ENCODE data around the gene SVIL.
A peak's percentile ranks its signal among the peaks of the same experiment; 100 is the strongest.
"Not testable (repeated sequence)": the region's sequence is repeated elsewhere in the genome, so short reads cannot be mapped to it uniquely, and the experiment has no call there.

Gene SVIL

DNA sequence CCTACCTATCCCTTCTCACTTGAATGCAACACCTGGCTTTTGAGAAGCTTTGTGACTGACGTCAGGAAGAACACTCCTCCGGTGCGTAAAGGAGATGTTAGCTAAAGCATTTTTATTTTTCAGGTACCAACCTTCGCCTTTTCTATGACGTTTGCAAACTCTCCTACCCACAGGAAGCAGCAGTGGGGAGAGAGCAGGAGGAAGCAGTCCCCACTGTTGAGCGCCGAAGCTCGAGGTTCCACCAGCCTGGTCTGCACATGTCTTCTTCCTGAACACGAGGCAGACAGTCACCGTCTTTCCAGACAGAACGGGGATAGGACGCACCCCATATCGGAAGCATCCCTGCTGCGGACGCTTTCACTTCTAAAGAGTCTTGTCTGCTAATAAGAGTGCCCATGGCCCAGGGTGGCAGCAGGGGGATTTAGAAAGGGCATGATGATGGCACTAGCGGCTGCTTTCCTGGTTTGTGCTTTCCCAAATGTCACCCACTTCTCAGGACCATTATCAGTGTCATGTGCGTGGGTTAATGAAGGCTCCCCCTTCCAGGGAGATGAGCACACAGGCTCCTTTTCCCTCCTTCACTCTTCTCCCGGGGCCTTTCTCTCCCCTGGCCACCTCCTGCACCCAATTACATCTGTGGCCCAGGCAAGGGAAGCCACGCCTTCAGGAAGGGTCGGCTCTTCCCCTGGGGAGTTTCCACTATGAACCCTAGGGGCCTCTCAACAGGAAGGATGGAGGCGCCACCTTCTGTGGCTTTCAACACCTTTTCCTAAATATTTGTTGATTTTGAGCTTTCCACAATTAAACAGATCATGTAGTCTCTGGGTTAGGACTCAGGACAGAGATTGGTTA is 147.5 kb downstream of the SVIL start:
- not testable (repeated sequence) for DNase-seq (ENCODE audit: low read depth)

DNA sequence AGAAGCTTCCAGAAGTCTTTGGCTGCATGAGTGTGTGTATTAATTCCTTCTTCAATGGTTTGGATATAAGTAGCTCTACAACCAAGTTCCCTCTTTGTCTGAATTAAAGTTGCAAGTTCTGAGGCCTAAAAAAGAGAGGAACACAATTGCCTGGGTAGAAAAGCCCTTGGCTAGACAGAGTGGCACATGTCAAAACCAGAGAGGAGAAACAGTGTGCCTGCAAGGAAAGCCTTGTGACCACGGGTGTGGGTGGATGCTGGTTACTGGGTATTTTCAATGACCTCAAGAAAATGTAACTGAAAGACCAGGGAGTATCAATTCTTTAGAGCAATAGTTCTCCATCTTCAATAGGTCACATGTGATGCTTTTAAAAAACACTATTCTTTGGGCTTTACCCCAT is 148.3 kb downstream of the SVIL start:
- no peak for DNase-seq (ENCODE audit: low read depth)

DNA sequence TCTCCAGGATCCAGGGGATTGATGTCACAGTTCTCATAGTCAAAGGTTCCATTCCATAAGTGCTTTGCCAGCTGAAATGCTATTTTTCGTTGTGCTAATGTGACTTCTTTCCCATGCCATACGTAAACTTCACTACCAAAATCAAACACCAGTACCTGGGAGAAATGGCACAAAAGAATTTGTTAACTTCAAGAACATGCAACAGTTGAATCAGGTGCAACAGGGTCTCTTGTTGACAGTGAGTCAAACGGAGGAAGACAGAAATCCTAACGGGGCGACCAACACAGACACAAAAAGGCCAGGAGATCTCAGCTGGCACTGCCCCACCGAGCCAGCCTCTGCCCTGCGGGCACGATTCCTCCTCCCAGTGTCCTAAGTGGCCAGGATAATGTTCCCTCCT is 150.1 kb downstream of the SVIL start:
- not testable (repeated sequence) for DNase-seq (ENCODE audit: low read depth)

DNA sequence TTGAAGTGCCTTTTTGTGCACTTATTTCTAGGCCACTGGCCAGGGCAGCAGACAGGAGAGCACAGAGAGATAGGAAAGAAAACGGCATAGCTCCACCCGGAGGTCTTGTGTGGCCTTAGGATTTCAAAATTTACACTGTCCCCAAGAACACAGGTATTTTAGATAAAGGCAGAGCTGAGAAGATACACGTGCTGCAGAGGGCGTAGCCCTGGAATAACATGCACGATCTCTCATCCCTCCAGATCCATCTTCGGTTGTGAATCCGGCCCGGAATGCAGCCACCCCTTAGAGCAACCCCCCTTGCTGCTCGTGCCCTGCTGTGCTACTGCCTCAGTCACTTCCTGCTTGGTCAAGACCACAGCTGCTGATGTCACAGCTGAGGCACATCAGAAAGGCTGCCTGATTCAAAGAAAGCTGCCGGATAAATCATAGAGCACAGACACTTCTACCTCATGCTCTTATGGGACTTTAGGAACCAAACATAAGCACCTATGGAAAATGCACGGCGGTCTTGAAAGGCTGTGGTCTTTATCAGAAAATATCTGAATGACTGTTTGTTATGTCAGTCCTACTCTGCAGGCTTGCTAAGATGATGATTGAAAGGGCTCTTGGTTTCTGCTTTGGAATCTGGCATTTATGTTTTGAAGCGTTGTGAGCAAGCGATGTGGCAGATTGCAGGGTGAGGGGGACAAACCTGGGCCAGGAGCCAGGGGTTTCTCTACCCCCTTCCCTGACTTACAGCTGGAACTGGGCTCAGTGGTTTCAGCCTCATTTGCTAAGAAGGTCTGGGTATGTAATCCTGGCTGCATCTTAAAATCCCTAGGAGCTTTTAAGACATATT is 152.0 kb downstream of the SVIL start:
- DNase-seq (ENCODE audit: low read depth) = no peak

GRCh38 chr10:29481906-29482440 is 152.8 kb downstream of the SVIL start:
- DNase-seq (ENCODE audit: low read depth) = no peak

- DNase-seq (ENCODE audit: low read depth) = no peak
These were observed 154.5 kb downstream of the SVIL start for GRCh38 chr10:29479981-29480954.

DNA sequence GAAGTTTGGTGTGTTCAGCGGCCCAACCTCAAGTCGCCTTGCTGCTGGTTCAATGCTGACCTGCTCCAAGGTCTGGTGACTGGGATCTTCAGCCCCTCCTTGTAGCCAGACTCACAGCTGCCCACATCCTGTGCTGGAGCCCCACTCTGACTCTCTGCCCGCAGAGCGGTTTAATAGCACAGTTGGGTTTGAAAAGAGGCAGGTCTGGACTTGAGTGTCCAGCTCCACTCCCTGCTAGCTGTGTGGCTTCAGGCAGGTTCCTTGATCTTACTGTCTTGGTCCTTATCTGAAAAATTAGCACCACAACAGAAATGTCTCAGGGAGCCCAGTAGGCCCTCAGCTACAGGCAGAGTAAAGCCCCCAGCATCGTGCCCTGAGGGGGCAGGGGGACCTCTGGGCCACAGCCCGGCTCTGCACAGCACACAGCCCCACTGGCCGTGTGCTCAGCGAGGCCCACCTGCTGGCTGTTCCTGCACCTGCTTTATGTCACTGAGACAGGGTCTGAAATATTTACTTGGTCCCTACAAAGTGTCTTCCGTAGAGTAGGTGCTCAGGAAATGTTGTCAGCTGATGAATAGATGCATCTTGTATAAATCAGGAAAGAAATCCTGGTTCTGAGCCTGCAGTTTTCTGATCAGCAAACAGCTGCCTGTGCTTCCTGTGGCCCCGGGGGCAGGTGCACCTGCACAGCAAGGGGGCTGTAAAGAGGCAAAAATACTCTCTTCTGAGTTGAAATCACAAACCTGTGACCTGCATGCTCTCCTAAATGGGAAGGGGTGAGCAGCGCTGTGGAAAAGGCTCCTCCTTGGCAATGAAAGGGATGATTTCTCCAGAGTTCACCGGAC is 155.5 kb downstream of the SVIL start:
- no peak for DNase-seq (ENCODE audit: low read depth)

GRCh38 chr10:29473406-29474100 is 161.2 kb downstream of the SVIL start:
- no peak for DNase-seq (ENCODE audit: low read depth)

GRCh38 chr10:29473087-29473356 is 161.7 kb downstream of the SVIL start:
- DNase-seq (ENCODE audit: low read depth) = no peak

DNA sequence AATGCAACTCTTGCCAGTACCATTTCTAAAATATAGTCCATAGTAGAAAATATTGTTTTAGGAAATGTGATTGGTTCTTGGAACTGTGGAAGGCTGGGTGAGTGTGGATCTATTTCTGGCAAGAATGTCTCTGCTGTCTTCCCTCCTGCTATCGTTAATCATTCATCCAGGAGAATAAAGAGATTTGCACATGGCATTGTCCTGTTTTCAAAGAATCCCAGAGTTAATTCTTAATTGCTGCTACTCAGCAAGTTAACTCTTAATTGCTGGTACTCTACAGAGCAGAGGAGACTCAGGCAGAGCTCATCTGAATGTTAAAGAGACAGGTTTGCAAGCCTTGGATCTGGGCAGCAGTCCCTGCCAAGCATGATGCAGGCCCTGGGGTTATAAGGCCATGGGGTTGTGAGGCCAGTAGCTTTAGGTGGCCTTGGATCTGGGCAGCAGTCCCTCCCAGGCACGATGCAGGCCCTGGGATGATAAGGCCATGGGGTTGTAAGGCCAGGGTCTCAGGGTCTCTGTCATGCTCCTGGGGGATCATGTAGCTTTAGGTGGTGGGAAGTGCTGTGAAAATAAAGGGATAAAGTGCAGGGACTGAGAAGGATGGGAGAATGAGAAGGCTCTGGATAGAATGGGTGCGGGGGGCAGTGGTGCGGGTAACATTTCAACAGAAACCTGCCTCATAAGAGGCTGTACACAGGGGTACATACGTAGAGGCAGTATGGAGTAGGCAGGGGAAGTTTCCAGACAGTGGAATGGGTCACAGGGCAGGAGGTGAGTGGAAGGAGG is 162.3 kb downstream of the SVIL start:
- DNase-seq (ENCODE audit: low read depth) = no peak

DNA sequence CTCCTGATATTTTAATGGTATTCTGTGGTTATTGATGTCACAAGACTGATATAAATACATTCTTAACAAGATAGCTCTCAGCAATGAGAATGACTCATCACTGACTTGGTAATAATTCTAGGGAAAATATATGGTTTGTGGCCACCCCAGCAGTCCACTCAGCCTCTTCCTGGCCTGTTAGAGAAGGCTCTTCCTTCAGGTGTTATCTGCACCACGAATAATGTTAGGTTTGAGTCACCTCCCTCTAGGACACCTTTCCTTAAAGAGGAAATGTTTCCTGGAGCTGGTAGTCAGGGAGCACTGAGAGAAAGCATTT is 163.3 kb downstream of the SVIL start:
- peak; percentile 57 for DNase-seq (ENCODE audit: low read depth)

DNA sequence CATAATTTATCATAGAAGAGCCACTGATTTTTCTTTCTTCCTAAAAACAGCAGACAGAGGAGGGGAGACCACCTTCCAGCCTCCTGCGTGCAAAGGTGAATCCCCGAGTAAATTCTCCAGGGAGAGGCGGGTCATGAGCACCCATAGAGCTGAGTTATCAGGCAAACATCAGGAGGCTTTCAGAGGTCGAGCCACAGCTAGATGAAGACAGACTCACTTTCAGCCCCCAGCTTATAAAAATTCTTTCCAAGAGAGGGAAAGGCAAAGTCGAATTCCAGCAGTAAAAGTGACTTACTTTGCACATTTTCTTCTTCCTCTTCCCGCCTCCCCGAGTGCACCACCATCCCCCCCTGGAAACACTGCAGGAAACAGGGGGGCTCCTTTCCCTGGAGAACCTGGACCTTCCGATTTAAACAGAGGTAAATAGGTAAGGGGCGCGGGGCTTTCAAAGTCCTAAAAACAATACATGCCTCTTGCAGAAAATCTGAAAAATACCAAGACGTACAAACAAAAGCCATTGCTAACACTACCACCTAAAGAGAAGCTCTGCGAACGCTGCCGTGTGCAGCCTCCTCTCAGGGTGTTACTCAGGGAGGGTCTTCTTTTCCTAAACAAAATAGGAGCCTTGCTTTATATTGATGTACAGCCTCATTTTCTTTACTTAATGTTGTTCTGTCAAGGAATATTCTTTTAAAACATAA is 163.8 kb downstream of the SVIL start:
- no peak for DNase-seq (ENCODE audit: low read depth)

GRCh38 chr10:29470355-29470705 is 164.4 kb downstream of the SVIL start:
- DNase-seq (ENCODE audit: low read depth) = no peak

GRCh38 chr10:29469481-29470354 is 165.1 kb downstream of the SVIL start:
- DNase-seq (ENCODE audit: low read depth) = no peak

GRCh38 chr10:29465384-29465783 is 169.4 kb downstream of the SVIL start:
- no peak for DNase-seq (ENCODE audit: low read depth)

GRCh38 chr10:29464671-29465171 is 170.1 kb downstream of the SVIL start:
- DNase-seq (ENCODE audit: low read depth) = not testable (repeated sequence)

DNA sequence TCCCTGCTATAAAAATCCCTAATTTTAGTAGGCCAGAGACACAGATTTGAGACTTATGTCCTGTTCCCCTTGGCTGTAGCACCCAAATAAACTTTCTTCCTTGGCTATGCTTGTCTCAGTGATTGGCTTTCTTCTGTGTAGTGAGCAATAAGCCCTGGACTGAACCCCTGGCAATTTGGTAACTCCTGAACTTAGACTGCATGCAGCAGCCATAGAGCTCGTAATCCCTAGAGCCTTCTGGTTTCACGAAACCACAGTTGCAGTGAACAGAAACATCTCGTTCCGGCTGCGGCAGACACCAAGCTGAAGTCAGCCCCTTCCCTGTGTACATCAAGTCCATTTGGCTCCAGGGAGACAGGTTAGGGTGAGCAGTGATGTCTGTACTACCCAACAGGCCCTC is 173.7 kb downstream of the SVIL start:
- no peak for DNase-seq (ENCODE audit: low read depth)

GRCh38 chr10:29458190-29458589 is 176.6 kb downstream of the SVIL start:
- DNase-seq (ENCODE audit: low read depth) = not testable (repeated sequence)
